A549 (cell line): ENCODE data around the gene DFFB. TPM values are rescaled to one million over a fixed set of nuclear protein-coding genes. Genes with fewer than 3 reads are reported as not detected.

Experiments used
- ATAC-seq, 2 experiments: fragments of 200-7000 bp in 1 of 2; fragments of >200 bp in 1 of 2; cut with Nextera tagmentation in 1 of 2; cut with Tn5 transposase in 1 of 2; 3 replicates each; pipeline versions ENCODE4 v1.8.0 to v1.9.1; 2018 to 2020; ENCODE audit warnings: mild to moderate bottlenecking in 1 of 2, moderate library complexity in 1 of 2
- CTCF ChIA-PET: fragments of 300-600 bp; sonication (Branson Sonifier 250); formaldehyde crosslinking; extraction: SDS; loops from one replicate; lab custom pipeline; 2021; ENCODE audit warnings: antibody characterized with exemption, inconsistent platforms; lab: Yijun Ruan, JAX
- POLR2A ChIA-PET: fragments of 350-600 bp; formaldehyde crosslinking; extraction: SDS; loops from one replicate; lab custom pipeline; 2021; ENCODE audit warnings: antibody characterized with exemption, inconsistent platforms; lab: Yijun Ruan, JAX
- DNase-seq, 2 experiments: peaks; one replicate each; pipeline versions ENCODE4 v3.0.0 to v3.0.0-alpha.2; 2011 to 2016; ENCODE audit warnings: low read depth in 1 of 2, low spot score in 1 of 2
- FAIRE-seq: peaks from 2 replicates; lab custom pipeline; 2011; peaks lifted over from hg19 to GRCh38; lab: Jason Lieb, UNC
- H3K27ac ChIP-seq, 2 experiments: fragments of >200 bp; sonication (Bioruptor Twin); formaldehyde crosslinking; 3 replicates each; pipeline ENCODE4 v1.5.1; 2016 to 2017
- H3K4me1 ChIP-seq: fragments of >200 bp; sonication (Bioruptor Twin); formaldehyde crosslinking; 3 replicates; pipeline ENCODE4 v1.6.1; 2016
- H3K4me2 ChIP-seq: fragments of >200 bp; sonication (Bioruptor Twin); formaldehyde crosslinking; 3 replicates; pipeline ENCODE4 v1.6.1; 2016
- H3K4me3 ChIP-seq: fragments of >200 bp; sonication (Bioruptor Twin); formaldehyde crosslinking; 3 replicates; pipeline ENCODE4 v1.5.1; 2016
- H3K9me3 ChIP-seq: fragments of >200 bp; sonication (Bioruptor Twin); formaldehyde crosslinking; 3 replicates; pipeline ENCODE4 v1.6.1; 2016
- CBX2 ChIP-seq: fragments of 200-600 bp; sonication (generic); IDR thresholded peaks from 2 replicates; pipeline ENCODE4 v1.6.1; 2016; ENCODE audit warnings: low read depth, mild to moderate bottlenecking, borderline replicate concordance
- CHD2 ChIP-seq: fragments of 150-350 bp; IDR thresholded peaks from 2 replicates; pipeline ENCODE4 v1.6.1; 2014; ENCODE audit warnings: low read length; ENCODE audit not compliant: partially characterized antibody
- EHMT2 ChIP-seq: fragments of 200-600 bp; sonication (generic); IDR thresholded peaks from 2 replicates; pipeline ENCODE4 v1.6.1; 2016; ENCODE audit warnings: antibody characterized with exemption, low read depth, mild to moderate bottlenecking, moderate library complexity
- ELK1 ChIP-seq: fragments of 150-350 bp; IDR thresholded peaks from 2 replicates; pipeline ENCODE4 v1.6.1; 2014; ENCODE audit warnings: low read depth, mild to moderate bottlenecking, low read length
- FOSL2 ChIP-seq, 2 experiments: fragments of 450-650 bp in 1 of 2; fragments of >200 bp in 1 of 2; sonication (Bioruptor Twin) in 1 of 2; formaldehyde crosslinking; IDR thresholded peaks; 2 replicates each; pipeline versions ENCODE4 v1.5.0 to v1.6.1; 2016 to 2020; ENCODE audit warnings: mild to moderate bottlenecking in 1 of 2, moderate library complexity in 1 of 2
- GATA3 ChIP-seq: IDR thresholded peaks from 2 replicates; pipeline ENCODE4 v1.6.1; 2012; ENCODE audit warnings: borderline replicate concordance
- HDAC2 ChIP-seq: fragments of 200-600 bp; sonication (generic); IDR thresholded peaks from 2 replicates; pipeline ENCODE4 v1.6.1; 2016
- HEYL ChIP-seq: fragments of 250-450 bp; sonication (Bioruptor Pico); IDR thresholded peaks from 2 replicates; pipeline ENCODE4 v1.8.0; 2021; ENCODE audit warnings: mild to moderate bottlenecking, moderate library complexity
- HOXA7 ChIP-seq: fragments of 250-450 bp; sonication (Bioruptor Pico); IDR thresholded peaks from 2 replicates; pipeline ENCODE4 v1.5.0; 2020; ENCODE audit warnings: mild to moderate bottlenecking, moderate library complexity
- HOXB5 ChIP-seq: fragments of 250-450 bp; sonication (Bioruptor Pico); IDR thresholded peaks from 2 replicates; pipeline ENCODE4 v1.5.0; 2020; ENCODE audit warnings: mild to moderate bottlenecking, moderate library complexity
- JUNB ChIP-seq: fragments of >200 bp; sonication (Bioruptor Twin); formaldehyde crosslinking; IDR thresholded peaks from 2 replicates; pipeline ENCODE4 v1.6.1; 2016
- KDM5A ChIP-seq: fragments of 200-600 bp; sonication (generic); IDR thresholded peaks from 2 replicates; pipeline ENCODE4 v1.6.1; 2016; ENCODE audit warnings: antibody characterized with exemption, mild to moderate bottlenecking
- MAFK ChIP-seq: fragments of 450-650 bp; IDR thresholded peaks from 2 replicates; pipeline ENCODE4 v1.6.1; 2014; ENCODE audit not compliant: partially characterized antibody
- MAX ChIP-seq: IDR thresholded peaks from 2 replicates; pipeline ENCODE4 v1.6.1; 2012
- NPAS2 ChIP-seq: fragments of 250-450 bp; sonication (Bioruptor Pico); IDR thresholded peaks from 2 replicates; pipeline ENCODE4 v1.8.0; 2022; ENCODE audit warnings: mild to moderate bottlenecking, moderate library complexity, borderline replicate concordance
- NR3C1 ChIP-seq: fragments of >200 bp; sonication (Bioruptor Twin); formaldehyde crosslinking; IDR thresholded peaks from 3 replicates; pipeline ENCODE4 v1.6.1; 2017
- PBX3 ChIP-seq: IDR thresholded peaks from 2 replicates; pipeline ENCODE4 v1.6.1; 2012
- PHF8 ChIP-seq: fragments of 200-600 bp; sonication (generic); IDR thresholded peaks from 2 replicates; pipeline ENCODE4 v1.6.1; 2016; ENCODE audit warnings: low read depth, mild to moderate bottlenecking, antibody characterized with exemption, moderate library complexity, borderline replicate concordance
- POLR2AphosphoS2 ChIP-seq: conservative IDR thresholded peaks from 2 replicates; pipeline ENCODE4 v1.6.1; 2012; ENCODE audit warnings: low read length, improper control_type of control experiment, inconsistent platforms
- RARB ChIP-seq: fragments of 250-450 bp; sonication (Bioruptor Pico); IDR thresholded peaks from 2 replicates; pipeline ENCODE4 v1.8.0; 2021; ENCODE audit warnings: mild to moderate bottlenecking, moderate library complexity
- RCOR1 ChIP-seq: fragments of 150-350 bp; IDR thresholded peaks from 2 replicates; pipeline ENCODE4 v1.6.1; 2014; ENCODE audit warnings: antibody characterized with exemption, low read length, low read depth
- RNF2 ChIP-seq: fragments of 200-600 bp; sonication (generic); IDR thresholded peaks from 2 replicates; pipeline ENCODE4 v1.6.1; 2016; ENCODE audit warnings: low read depth, mild to moderate bottlenecking, antibody characterized with exemption, moderate library complexity, borderline replicate concordance
- TFCP2L1 ChIP-seq: fragments of 250-450 bp; sonication (Bioruptor Pico); IDR thresholded peaks from 2 replicates; pipeline ENCODE4 v1.5.0; 2021; ENCODE audit warnings: mild to moderate bottlenecking
- TP53 ChIP-seq: fragments of 250-450 bp; sonication (Bioruptor Pico); IDR thresholded peaks from 2 replicates; pipeline ENCODE4 v1.5.0; 2021; ENCODE audit warnings: mild to moderate bottlenecking, moderate library complexity
- ZC3H11A ChIP-seq: fragments of 450-650 bp; IDR thresholded peaks from 2 replicates; pipeline ENCODE4 v1.6.1; 2014; ENCODE audit warnings: antibody characterized with exemption, mild to moderate bottlenecking
- ZSCAN20 ChIP-seq: fragments of 250-450 bp; sonication (Bioruptor Pico); IDR thresholded peaks from 2 replicates; pipeline ENCODE4 v1.8.0; 2022; ENCODE audit warnings: mild to moderate bottlenecking, moderate library complexity
- WGBS: methylation state at CpG from one replicate; pipeline ENCODE4 v1.1.6; 2017; ENCODE audit errors: missing lambda C conversion rate; 5-methylcytosine and 5-hydroxymethylcytosine counted together
- polyA plus RNA-seq, 4 experiments: library from polyadenylated mRNA; depleted of rRNA in 3 of 4; stranded (reverse); fragments of >200 nt; fragmentation: RNase III in 1 of 4; extraction: RNeasy Plus Mini Kit Qiagen cat#74134 plus additional on column Dnase treatment in 1 of 4; gene quantifications; 2 replicates in 3 of 4; 3 replicates in 1 of 4; pipeline ENCODE4 v1.2.3, GENCODE V29; 2011 to 2017

DFFB gene
- polyA plus RNA-seq, 2 of the 4 experiments (the other 2 are of a cell fraction): 2.5 to 3.7 TPM

- TF ChIP-seq NPAS2 (CRISPR knock-in tag) (no peak), EHMT2 (no peak), MAX (no peak), JUNB (no peak), NR3C1 (no peak), POLR2AphosphoS2 (no peak), PBX3 (no peak), ELK1 (no peak), CBX2 (no peak), HEYL (CRISPR knock-in tag) (no peak), RCOR1 (no peak), ZSCAN20 (CRISPR knock-in tag) (no peak), KDM5A (no peak), GATA3 (no peak), HOXB5 (CRISPR knock-in tag) (no peak), HDAC2 (no peak), MAFK (no peak)
- Histone ChIP-seq H3K4me1 (no peaks in the 10 kb centered on the region), H3K4me3 (no peak overlapping the region), H3K4me2 (no peak overlapping the region), H3K9me3 (no peaks in the 10 kb centered on the region), H3K27ac (no peak overlapping the region)
- DNase-seq (no peak), ATAC-seq (no peak), FAIRE-seq (no peak)
- ChIA-PET POLR2A (no interaction called here), CTCF (interaction anchor here (1.0 kb wide), 1 partner anchor 47 kb away, joined by 4 read pairs; the partner anchor contains the start of gene DFFB)
- 81% methylated on average over 16 of the region's 24 CpGs for WGBS
Measured at GRCh38 chr1:3904006-3904842, 46.9 kb downstream of the DFFB start.

- POLR2A ChIA-PET: no interaction called here
- no peak overlapping the region for H3K4me3 ChIP-seq
- ATAC-seq: no peak
- TF ChIP-seq CBX2: no peak
- no peak for TF ChIP-seq RNF2
- no peak for TF ChIP-seq TP53 (CRISPR knock-in tag)
- TF ChIP-seq ZC3H11A: no peak
- TF ChIP-seq RARB (CRISPR knock-in tag): no peak
- TF ChIP-seq, all 56 proteins: peak for 0
- no peaks in the 10 kb centered on the region for H3K4me1 ChIP-seq
- no peak overlapping the region for H3K27ac ChIP-seq
- no peaks in the 10 kb centered on the region for H3K9me3 ChIP-seq
- FAIRE-seq (no peak), DNase-seq (no peak)
- CTCF ChIA-PET: no interaction called here
- WGBS: 95% methylated on average over 4 of the region's 4 CpGs
- H3K4me2 ChIP-seq: no peak overlapping the region
Measured at GRCh38 chr1:3904843-3905185, 47.5 kb downstream of the DFFB start.

GRCh38 chr1:3905266-3905952, 48.1 kb downstream of the DFFB start:
- CTCF ChIA-PET: no interaction called here
- TF ChIP-seq PHF8: no peak
- TF ChIP-seq TFCP2L1: no peak
- TF ChIP-seq CHD2: no peak
- TF ChIP-seq GATA3: no peak
- TF ChIP-seq HOXA7 (CRISPR knock-in tag): no peak
- no peak for TF ChIP-seq TP53 (CRISPR knock-in tag)
- TF ChIP-seq FOSL2 (IDR thresholded peaks at IDR 0.05): no peak
- TF ChIP-seq FOSL2 (CRISPR knock-in tag; IDR thresholded peaks at IDR 0.05): no peak
- TF ChIP-seq RCOR1: no peak
- FAIRE-seq: no peak
- 83% methylated on average over 19 of the region's 19 CpGs for WGBS
- DNase-seq: no peak
- no peak overlapping the region for H3K4me3 ChIP-seq
- no peak overlapping the region for H3K27ac ChIP-seq
- no peak overlapping the region for H3K4me2 ChIP-seq
- ATAC-seq: no peak
- H3K9me3 ChIP-seq: no peaks in the 10 kb centered on the region
- no peaks in the 10 kb centered on the region for H3K4me1 ChIP-seq
- POLR2A ChIA-PET: no interaction called here
